GM21360 (cell line): ENCODE data around the gene RPTOR.

Experiments used
- ATAC-seq: cut with Tn5 transposase; IDR thresholded peaks from one replicate; pipeline ENCODE4 v1.9.1; 2021; ENCODE audit warnings: mild to moderate bottlenecking, moderate library complexity; ENCODE audit not compliant: unreplicated experiment

RPTOR gene

DNA sequence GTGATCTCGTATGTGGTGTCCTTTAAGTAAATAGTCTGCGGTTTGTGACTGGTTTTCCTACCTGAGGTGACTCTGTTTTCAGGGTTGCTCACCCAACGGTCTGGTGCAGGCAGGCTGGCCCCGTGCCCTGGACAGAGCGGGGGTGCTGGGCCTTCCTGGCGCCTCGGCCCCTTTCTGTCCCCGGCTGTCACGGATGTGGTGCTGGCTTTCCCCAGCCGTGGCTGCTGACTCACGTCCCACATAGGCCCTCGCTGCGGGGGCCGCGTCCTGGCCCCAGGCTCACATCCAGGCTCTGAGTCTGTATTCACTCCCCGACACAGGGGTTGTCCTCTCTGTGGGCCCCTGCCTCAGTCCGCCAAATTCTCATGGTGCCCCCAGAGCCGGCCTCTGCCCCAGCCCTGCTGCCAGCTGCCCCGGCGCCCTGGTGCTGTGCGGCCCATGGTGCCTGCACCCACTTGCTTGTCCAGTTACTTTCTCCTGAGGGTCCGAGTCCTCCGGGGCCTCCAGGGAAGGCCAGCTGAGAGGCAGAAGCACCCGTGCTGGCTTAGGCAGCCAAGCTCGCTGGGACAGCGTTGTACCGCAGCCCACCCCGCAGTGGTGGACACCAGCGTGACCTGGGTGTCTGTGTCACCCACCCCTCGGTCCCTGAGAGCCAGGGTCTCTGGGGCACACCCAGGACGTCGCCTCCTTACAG is 452.9 kb downstream of the RPTOR start:
- no peak for ATAC-seq

DNA sequence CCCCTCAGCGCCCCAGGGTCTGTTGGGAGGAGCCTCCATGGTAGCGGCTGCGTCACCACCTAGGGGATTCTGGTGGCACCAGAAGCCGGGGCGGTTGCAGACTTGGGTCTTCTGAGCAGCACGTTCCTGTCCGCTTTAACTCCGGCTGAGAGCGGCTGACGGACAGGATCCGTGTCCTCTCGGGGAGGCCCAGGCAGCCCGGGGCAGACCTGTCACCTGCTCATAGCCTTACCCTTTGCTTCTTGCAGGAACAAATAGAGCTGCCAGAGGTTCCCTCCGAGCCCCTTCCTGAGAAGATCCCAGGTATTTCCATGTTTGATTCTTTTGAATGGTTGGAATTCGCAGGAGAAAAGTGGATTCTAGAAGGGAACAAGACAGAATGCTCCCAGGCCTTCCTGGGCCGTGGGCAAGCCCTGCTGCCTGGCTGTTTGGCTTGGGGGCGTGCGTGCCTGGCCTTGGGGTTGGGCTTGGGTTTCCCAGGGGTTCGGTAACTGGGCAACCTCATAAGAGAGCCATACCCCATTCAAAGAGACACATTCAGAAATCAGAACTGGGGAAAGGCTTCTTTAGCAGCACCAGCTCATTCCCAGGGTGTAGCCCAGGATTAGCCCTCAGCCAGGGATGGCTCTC is 453.6 kb downstream of the RPTOR start:
- no peak for ATAC-seq

GRCh38 chr17:80998748-80999535 is 454.3 kb downstream of the RPTOR start:
- ATAC-seq: no peak

GRCh38 chr17:80999536-81000333 is 455.1 kb downstream of the RPTOR start:
- ATAC-seq: no peak

GRCh38 chr17:81000334-81000630 is 455.6 kb downstream of the RPTOR start:
- no peak for ATAC-seq

DNA sequence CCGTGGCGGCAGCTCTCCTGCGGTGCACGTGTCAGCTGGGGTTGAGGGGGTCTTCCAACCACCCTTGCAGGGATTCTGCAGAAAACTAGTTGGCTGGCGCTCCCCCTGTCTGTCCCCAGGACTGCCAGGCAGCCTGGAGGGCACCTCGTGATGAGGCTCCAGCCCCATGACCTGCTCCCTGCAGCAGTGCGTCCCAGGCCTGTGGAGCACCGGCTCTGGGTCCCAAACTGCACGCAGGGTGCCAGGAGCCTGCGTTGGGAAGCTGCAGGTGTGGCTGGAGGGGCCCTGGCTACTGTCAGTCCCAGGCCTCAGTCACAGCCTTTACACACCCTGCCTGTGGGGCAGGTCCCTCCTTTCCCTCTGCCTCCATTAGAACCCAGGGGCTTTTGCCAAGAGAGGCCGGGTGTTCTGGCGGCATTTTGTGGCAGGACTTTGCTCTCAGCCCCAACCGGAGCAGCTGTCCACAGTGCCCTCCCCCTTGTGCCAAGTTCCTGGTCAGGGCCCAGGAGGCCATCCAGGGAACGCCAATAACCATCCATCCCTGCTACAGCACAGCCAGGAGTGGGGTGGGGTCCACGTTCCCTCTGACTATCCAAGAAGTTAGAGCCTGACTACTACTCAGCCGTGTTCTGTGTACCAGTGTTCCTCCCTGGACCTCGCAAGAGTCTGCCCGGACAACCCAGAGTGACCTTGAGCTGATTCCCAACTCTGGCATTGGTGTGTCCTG is 456.2 kb downstream of the RPTOR start:
- no peak for ATAC-seq

GRCh38 chr17:81002013-81002384 is 457.4 kb downstream of the RPTOR start:
- ATAC-seq: no peak

DNA sequence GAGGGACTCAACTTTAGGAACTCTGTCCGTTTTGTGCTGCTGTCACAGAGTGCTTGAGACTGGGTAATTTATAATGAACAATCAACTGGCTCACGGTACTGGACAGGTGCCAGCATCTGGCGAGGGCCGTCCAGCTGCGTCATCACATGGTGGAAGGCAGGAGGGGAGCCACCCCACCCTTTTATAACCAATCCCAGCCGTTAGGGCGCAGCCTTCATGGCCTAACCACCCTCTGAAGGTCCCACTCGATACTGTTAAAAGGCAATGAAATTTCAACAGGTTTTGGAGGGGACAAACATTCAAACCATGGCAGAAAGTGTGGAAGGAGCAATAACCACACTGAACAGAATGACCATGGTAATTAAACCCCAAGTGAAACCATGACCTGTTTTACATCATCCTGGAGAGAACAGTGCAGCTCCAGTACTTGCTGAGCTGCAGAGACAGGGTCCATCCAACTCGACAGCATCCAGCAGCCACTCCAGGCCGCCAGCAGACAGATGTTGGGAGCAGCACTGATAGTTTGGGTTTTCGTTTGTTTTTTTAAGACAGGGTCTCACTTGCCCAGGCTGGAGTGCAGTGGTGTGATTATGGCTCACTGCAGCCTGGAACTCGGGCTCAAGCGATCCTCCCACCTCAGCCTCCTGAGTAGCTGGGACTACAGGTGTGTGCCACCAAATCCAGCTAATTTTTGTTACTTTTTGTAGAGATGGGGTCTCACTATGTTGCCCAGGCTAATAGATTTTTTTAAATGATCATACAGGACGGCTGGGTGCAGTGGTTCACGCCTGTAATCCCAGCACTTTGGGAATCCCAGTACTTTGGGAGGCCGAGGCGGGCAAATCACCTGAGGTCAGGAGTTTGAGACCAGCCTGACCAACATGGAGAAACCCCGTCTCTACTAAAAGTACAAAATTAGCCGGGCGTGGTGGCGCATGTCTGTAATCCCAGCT is 458.0 kb downstream of the RPTOR start:
- ATAC-seq: no peak

- no peak for ATAC-seq
These were observed 459.3 kb downstream of the RPTOR start for GRCh38 chr17:81003711-81004475.

GRCh38 chr17:81006891-81007290 is 462.3 kb downstream of the RPTOR start:
- ATAC-seq: no peak

DNA sequence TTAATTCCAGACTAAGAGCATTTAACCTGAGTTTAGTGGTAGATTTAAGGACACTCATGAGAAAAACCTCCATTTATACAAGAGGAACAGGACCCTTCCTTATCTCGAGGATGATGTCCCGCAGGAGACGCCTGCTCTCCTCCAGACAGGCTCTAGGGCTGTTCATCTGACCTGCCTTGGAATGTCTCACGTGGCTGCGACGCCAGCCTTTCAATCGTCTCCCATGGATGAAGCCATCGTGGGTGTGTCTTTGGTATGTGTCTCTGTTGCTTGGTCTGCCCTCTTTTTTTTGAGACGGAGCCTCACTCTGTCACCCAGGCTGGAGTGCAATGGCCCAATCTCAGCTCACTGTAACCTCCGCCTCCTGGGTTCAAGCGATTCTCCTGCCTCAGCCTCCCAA is 463.5 kb downstream of the RPTOR start:
- no peak for ATAC-seq

DNA sequence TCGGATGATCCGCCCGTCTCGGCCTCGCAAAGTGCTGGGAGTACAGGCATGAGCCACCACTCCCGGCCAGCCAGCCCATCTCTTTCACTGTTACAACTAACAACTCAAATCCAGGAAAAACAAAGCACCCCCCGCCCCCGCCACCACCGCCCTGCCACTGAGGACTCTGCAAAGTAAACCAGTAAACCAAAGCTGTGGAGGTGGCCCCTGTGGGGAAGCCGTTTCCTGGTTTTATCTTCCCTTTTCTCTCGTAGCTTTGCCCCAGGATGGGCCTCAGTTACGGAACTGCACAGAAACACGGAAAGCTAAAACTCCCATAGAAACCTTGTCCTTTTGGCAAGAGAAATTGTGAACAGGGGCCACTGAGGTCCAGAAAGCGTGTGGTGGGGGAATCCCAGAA is 464.5 kb downstream of the RPTOR start:
- no peak for ATAC-seq

GRCh38 chr17:81010935-81011334 is 466.3 kb downstream of the RPTOR start:
- no peak for ATAC-seq

GRCh38 chr17:81011951-81012350 is 467.3 kb downstream of the RPTOR start:
- no peak for ATAC-seq

- ATAC-seq: no peak
These were observed 468.2 kb downstream of the RPTOR start for GRCh38 chr17:81012574-81013447.

DNA sequence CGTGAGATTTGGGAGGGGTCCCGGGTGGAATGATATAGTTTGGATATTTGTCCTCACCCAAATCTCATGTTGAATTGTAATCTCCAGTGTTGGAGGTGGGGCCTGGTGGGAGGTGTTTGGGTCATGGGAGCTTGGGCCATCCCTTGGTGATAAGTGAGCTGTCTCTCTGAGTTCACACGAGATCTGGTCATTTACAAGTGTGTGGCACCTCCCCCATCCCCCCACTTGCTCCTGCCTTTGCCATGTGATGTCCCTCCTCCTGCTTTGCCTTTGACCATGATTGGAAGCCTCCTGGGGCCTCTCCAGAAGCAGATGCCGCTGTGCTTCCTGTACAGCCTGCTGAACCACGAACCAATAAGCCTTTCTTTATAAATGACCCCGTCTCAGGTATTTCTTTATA is 469.0 kb downstream of the RPTOR start:
- no peak for ATAC-seq

DNA sequence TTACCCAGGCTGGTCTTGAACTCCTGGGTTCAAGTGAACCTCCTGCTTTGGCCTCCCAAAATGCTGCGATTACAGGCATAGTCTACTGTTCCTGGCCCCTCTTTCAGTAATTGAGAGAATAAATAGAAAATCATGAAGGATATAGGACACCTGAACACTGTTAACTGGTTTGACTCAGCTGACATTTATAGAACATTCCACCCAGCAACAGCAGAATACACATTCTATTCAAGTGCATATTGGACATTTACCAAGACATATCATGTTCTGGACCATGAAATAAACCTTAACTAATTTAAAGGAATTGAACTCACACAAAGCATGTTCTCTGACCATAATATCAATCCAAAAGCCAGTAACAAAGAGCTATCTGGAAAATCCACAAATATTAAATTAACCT is 470.5 kb downstream of the RPTOR start:
- ATAC-seq: no peak
